ENCODE data around the gene FBXW4.

GRCh38 chr10:101625821-101626412 is 69.1 kb downstream of the FBXW4 start:
- TF ChIP-seq EZH2 (IDR thresholded peaks at IDR 0.05) (no peak), POLR2AphosphoS5 (IDR thresholded peaks at IDR 0.05; ENCODE audit: borderline replicate concordance, low read depth, low read length) (no peak)
